Activated CD8-positive, alpha-beta memory T cell treated with anti-CD3 and anti-CD28 coated beads for 48 hours (primary cell): ENCODE data around the gene SMCHD1.
"Not testable (repeated sequence)": the region's sequence is repeated elsewhere in the genome, so short reads cannot be mapped to it uniquely, and the experiment has no call there.

Experiments used
- DNase-seq, 3 experiments: peaks; one replicate each; pipeline ENCODE4 v3.0.0-alpha.2; 2020; ENCODE audit warnings: low read depth in 2 of 3, low spot score in 2 of 3

The SMCHD1 gene

DNA sequence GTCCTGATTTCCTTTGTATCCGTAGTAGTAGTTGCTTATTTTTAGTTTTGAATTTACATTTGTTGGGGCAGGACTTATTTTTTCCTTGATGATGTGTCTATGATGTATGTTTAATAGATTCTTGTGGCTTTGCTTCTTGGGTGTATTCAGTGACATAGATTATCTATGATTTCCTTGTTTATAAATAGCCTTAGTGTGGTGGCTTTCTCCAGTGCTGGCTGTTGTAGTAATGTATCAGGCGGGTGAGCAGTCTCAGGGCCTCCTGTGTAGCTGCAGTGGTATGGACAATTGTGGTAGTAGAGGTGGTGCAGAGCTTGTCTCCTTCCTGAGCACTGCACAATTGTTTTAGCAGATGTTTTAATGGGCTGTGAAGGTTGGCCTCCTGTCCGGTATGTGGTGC lies 60.5 kb downstream of the SMCHD1 start:
- no peak for DNase-seq

- DNase-seq = no peak
Measured at GRCh38 chr18:2716394-2717326, 61.1 kb downstream of the SMCHD1 start.

- DNase-seq = no peak
Measured at GRCh38 chr18:2717407-2717806, 61.9 kb downstream of the SMCHD1 start.

- DNase-seq = no peak
Measured at GRCh38 chr18:2719040-2719439, 63.5 kb downstream of the SMCHD1 start.

DNA sequence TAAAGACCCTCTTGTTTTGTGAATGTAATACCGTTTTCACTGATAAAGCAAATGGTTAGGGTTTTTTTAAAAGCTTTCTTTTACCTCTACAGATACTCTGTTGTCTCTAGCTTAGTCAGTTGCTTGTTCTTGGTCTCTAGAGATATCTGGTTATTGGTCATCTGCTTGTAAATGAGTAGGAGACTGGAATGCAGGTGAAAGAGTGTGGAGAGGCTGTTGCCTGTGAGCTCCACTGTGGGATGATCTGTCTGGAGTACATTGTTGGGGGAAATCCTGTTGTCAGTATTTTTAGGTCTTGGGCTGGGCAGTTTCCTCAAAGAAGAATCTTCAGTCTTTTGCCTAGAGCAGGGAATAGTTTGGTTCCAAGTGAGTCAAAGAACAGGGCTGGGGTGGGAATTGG lies 67.7 kb downstream of the SMCHD1 start:
- DNase-seq = no peak

- DNase-seq = no peak
Measured at GRCh38 chr18:2729757-2730156, 74.2 kb downstream of the SMCHD1 start.

GRCh38 chr18:2736823-2737222 lies 81.3 kb downstream of the SMCHD1 start:
- no peak for DNase-seq

GRCh38 chr18:2740082-2740481 lies 84.6 kb downstream of the SMCHD1 start:
- not testable (repeated sequence) for DNase-seq

DNA sequence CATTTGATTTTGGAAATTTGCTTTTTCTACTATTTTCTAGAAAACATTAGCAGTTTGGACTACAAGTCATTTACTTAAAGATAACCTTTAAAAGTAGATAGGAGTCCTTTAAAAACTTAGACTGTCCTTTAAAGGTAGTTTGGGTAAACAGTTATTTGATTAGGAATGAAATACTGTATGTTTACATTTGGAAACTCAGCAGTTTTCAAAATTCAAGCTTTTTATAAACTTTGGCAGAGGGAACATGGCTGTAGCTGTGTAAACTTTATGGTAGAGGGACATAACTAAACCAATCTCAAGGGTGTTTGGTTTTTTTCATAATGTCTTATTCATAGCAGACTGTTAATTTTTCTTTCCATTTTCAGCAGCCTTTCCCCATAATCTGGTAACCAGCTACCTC lies 90.7 kb downstream of the SMCHD1 start:
- no peak for DNase-seq

GRCh38 chr18:2758309-2758708 lies 102.8 kb downstream of the SMCHD1 start:
- no peak for DNase-seq

GRCh38 chr18:2774669-2775068 lies 119.1 kb downstream of the SMCHD1 start:
- no peak for DNase-seq

DNA sequence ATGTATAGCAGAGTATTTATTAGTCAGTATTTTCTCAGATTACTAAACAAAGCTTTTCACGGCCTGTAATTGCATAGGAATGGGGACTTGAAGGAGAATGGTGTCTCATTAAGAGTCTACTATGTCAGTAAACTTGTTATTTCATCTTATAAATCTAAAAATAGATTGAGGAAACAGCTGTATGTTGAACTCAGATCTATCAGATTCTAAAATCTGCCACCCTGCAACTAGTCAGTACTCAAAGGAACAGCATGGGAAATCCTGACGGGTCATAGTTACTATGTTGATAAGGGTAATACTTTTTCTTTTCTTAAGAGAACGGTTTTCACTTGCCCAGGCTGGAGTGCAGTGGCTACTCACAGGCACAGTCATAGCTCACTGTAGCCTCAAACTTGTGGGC lies 121.1 kb downstream of the SMCHD1 start:
- DNase-seq = no peak

- no peak for DNase-seq
Measured at GRCh38 chr18:2777241-2777640, 121.7 kb downstream of the SMCHD1 start.

- DNase-seq = no peak
Measured at GRCh38 chr18:2780750-2781149, 125.2 kb downstream of the SMCHD1 start.

- DNase-seq = no peak
Measured at GRCh38 chr18:2787225-2787624, 131.7 kb downstream of the SMCHD1 start.

DNA sequence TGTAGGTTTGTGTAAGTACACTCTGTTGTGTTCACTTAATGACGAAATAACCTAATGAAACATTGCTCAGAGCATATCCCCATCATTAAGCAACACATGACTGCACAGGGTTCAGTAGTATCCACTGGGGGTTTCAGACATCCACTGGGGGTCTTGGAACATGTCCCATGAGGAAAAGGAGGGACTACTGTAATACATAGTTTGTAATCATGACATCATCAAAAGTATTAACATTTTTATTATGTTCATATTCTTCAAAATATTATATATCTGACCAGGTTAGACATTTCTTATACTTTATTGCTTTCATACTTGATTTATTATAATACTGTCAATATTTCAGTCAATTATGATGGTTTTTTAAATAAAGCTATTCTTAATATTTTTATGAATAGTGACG lies 136.9 kb downstream of the SMCHD1 start:
- DNase-seq = no peak

DNA sequence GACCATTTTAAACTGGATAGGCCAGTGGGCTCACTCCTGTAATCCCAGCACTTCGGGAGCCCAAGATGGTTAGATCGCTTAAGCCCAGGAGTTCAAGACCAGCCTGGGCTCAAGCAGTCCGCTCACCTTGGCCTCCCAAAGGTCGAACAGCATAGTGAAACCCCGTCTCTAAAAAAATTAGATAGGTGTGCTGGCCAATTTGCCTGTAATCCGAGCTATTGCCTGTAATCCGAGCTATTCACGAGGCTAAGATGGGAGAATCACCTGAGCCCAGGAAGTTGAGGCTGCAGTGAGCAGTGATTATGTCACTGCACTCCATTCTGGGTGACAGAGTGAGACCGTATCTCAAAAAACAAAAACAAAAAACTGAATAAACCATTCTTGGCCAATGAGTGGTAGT lies 138.6 kb downstream of the SMCHD1 start:
- DNase-seq = no peak

DNA sequence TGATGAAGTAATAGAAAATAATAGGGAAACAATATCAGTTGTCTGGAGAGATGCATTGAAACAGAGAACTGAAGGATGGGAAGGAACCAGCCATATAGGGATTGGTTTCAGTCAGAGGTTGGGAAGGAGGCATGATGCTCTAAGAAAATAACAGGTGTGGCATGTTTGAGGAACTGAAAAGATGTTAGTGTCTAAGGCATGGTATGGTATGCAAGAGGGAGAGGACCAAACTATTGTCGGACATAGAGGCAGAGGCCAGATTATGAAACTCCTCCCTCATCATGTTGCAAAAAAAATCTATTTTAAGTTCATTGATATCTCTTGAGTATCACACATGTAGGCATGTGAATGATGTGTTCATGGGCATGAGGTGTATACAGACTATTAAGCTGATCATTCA lies 142.4 kb downstream of the SMCHD1 start:
- no peak for DNase-seq

GRCh38 chr18:2799369-2799768 lies 143.8 kb downstream of the SMCHD1 start:
- no peak for DNase-seq

DNA sequence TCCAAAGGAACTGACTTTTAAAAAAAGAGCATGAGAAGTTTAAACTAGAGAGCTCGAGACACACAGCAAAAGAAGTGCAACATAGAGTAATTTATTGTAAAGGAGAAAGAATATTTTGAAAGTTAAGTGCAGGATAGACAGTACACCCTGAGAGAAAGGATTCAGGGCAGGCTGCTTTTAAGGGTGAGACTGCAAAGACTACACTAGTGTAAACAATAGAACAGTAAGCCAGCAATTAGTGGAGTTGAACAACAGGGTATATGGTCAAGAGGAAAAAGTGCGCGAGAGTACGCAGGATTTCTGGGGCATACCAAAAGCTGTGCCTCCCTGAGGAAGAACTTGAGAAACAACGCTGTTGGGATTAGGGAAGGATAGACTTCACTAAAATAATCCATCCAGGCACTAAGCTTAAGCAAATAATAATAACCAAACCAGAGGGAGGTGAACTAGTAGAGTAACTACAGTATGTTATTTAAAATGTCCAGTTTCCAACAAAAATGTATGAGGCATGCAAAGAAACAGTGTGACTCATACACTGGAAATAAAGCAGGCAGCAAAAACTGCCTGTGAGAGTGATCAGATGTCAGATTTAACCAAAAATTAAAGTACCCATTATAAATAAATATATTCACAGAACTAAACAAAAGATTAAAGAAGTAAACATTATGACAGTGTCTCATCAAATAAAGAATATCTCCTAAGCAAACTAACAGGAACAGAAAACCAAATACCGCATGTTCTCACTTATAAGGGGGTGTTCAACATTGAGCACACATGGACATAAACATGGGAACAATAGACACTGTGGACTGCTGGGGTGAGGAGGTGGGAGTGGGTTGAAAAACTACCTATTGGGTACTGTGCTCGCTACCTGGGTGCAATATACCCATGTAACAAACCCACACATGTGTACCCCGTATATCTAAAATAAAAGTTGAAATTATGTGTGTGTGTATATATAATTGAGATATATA lies 150.7 kb downstream of the SMCHD1 start:
- DNase-seq = no peak

GRCh38 chr18:2808640-2809039 lies 153.1 kb downstream of the SMCHD1 start:
- not testable (repeated sequence) for DNase-seq

GRCh38 chr18:2809666-2810183 lies 154.2 kb downstream of the SMCHD1 start:
- not testable (repeated sequence) for DNase-seq
